Liver (tissue), 9 donors: Measurements from ENCODE around the gene TBC1D5. TPM values are rescaled to one million over a fixed set of nuclear protein-coding genes. Genes with fewer than 3 reads are reported as not detected.

ENCODE experiments used
- DNase-seq: peaks from one replicate; pipeline ENCODE4 v3.0.0-alpha.2; 2017; ENCODE audit warnings: low spot score
- H3K27ac ChIP-seq, 2 donors: one replicate each; pipeline ENCODE4 v1.7.0; 2013; ENCODE audit warnings: inconsistent platforms in 2 of 2, low read length in 2 of 2, control low read depth in 1 of 2, low read depth in 1 of 2, mild to moderate bottlenecking in 1 of 2
- H3K27me3 ChIP-seq, 4 donors: one replicate each; pipeline versions ENCODE4 v1.6.1 to v1.7.0; 2013; ENCODE audit warnings: low read length in 3 of 4, inconsistent platforms in 1 of 4, mild to moderate bottlenecking in 1 of 4, moderate library complexity in 1 of 4; ENCODE audit not compliant: control insufficient read depth in 4 of 4, insufficient read depth in 4 of 4
- H3K36me3 ChIP-seq, 4 donors: one replicate each; pipeline versions ENCODE4 v1.6.1 to v1.7.0; 2013; ENCODE audit warnings: low read length in 3 of 4, mild to moderate bottlenecking in 3 of 4, low read depth in 1 of 4, moderate library complexity in 1 of 4; ENCODE audit not compliant: control insufficient read depth in 4 of 4, insufficient read depth in 3 of 4
- H3K4me1 ChIP-seq, 4 donors: one replicate each; pipeline versions ENCODE4 v1.6.1 to v1.7.0; 2013; ENCODE audit warnings: low read length in 3 of 4, mild to moderate bottlenecking in 3 of 4, moderate library complexity in 1 of 4; ENCODE audit not compliant: control insufficient read depth in 4 of 4, insufficient read depth in 4 of 4
- H3K4me3 ChIP-seq, 3 donors: one replicate each; pipeline versions ENCODE4 v1.6.1 to v1.7.0; 2013; ENCODE audit warnings: low read length in 3 of 3, control low read depth in 1 of 3, low read depth in 1 of 3, mild to moderate bottlenecking in 1 of 3
- H3K9ac ChIP-seq, 2 donors: one replicate each; pipeline ENCODE4 v1.7.0; 2013; ENCODE audit warnings: low read length in 2 of 2, mild to moderate bottlenecking in 2 of 2, moderate library complexity in 2 of 2, control low read depth in 1 of 2, low read depth in 1 of 2
- H3K9me3 ChIP-seq, 4 donors: one replicate each; pipeline versions ENCODE4 v1.6.1 to v1.7.0; 2013; ENCODE audit warnings: low read length in 3 of 4; ENCODE audit not compliant: control insufficient read depth in 4 of 4
- EGR1 ChIP-seq, 2 donors: IDR thresholded peaks; 2 replicates each; pipeline ENCODE4 v1.6.1; 2016 to 2018; ENCODE audit warnings: antibody characterized with exemption in 2 of 2, low read depth in 2 of 2
- FOXA1 ChIP-seq: IDR thresholded peaks from 2 replicates; pipeline ENCODE4 v1.6.1; 2016; ENCODE audit warnings: antibody characterized with exemption
- FOXA2 ChIP-seq: IDR thresholded peaks from 2 replicates; pipeline ENCODE4 v1.6.1; 2016; ENCODE audit warnings: antibody characterized with exemption
- GABPA ChIP-seq, 2 donors: IDR thresholded peaks in 1 of 2; conservative IDR thresholded peaks in 1 of 2; 2 replicates each; pipeline ENCODE4 v1.6.1; 2016; ENCODE audit warnings: antibody characterized with exemption in 2 of 2, mild to moderate bottlenecking in 1 of 2, moderate library complexity in 1 of 2
- HNF4A ChIP-seq, 2 donors: conservative IDR thresholded peaks; 2 replicates each; pipeline ENCODE4 v1.6.1; 2016; ENCODE audit warnings: antibody characterized with exemption in 2 of 2, mild to moderate bottlenecking in 2 of 2
- HNF4G ChIP-seq: IDR thresholded peaks from 2 replicates; pipeline ENCODE4 v1.6.1; 2016; ENCODE audit warnings: antibody characterized with exemption
- JUND ChIP-seq, 2 donors: IDR thresholded peaks; 2 replicates each; pipeline ENCODE4 v1.6.1; 2016; ENCODE audit warnings: antibody characterized with exemption in 2 of 2
- NR2F2 ChIP-seq: IDR thresholded peaks from 2 replicates; pipeline ENCODE4 v1.6.1; 2016; ENCODE audit warnings: antibody characterized with exemption
- RAD21 ChIP-seq, 2 donors: IDR thresholded peaks; 2 replicates each; pipeline ENCODE4 v1.6.1; 2016; ENCODE audit warnings: antibody characterized with exemption in 2 of 2, mild to moderate bottlenecking in 2 of 2
- RXRA ChIP-seq, 2 donors: IDR thresholded peaks; 2 replicates each; pipeline ENCODE4 v1.6.1; 2017 to 2018; ENCODE audit warnings: antibody characterized with exemption in 2 of 2, mild to moderate bottlenecking in 1 of 2
- SP1 ChIP-seq: IDR thresholded peaks from 2 replicates; pipeline ENCODE4 v1.6.1; 2018; ENCODE audit warnings: antibody characterized with exemption, mild to moderate bottlenecking
- TAF1 ChIP-seq: conservative IDR thresholded peaks from 2 replicates; pipeline ENCODE4 v1.6.1; 2016; ENCODE audit warnings: antibody characterized with exemption, mild to moderate bottlenecking
- YY1 ChIP-seq: IDR thresholded peaks from 2 replicates; pipeline ENCODE4 v1.6.1; 2016; ENCODE audit warnings: antibody characterized with exemption, mild to moderate bottlenecking
- WGBS: extraction: QIAGEN DNeasy Blood & Tissue Kit; methylation state at CpG from one replicate; pipeline ENCODE4 v1.1.7; 2013; 5-methylcytosine and 5-hydroxymethylcytosine counted together
- polyA plus RNA-seq, 2 donors: library from polyadenylated mRNA; stranded (reverse) in 1 of 2; unstranded in 1 of 2; fragments of 200-250 nt in 1 of 2; fragments of >200 nt in 1 of 2; fragmentation: Nextera tagmentation in 1 of 2; extraction: Ambion mirVana in 1 of 2; gene quantifications; one replicate each; pipeline versions ENCODE4 v1.2.1 to v1.2.3, GENCODE V29; 2013 to 2015
- total RNA-seq, 2 donors: library from RNA; depleted of rRNA; stranded (reverse); fragments of >200 nt; gene quantifications; one replicate each; pipeline ENCODE4 v1.2.3, GENCODE V29; 2014
- TF ChIP-seq, protein P1 (sequence below): fragments of 150-350 bp; IDR thresholded peaks from 2 replicates; pipeline ENCODE4 v1.5.1; 2017; ENCODE audit warnings: improper control_type of control experiment, low read depth, low read length; ENCODE audit not compliant: missing input control
- TF ChIP-seq, protein P2 (sequence below): IDR thresholded peaks from 2 replicates; pipeline ENCODE4 v1.6.1; 2016; ENCODE audit warnings: antibody characterized with exemption
- TF ChIP-seq, protein P3 (sequence below): IDR thresholded peaks from 2 replicates; pipeline ENCODE4 v1.6.1; 2016; ENCODE audit warnings: antibody characterized with exemption, mild to moderate bottlenecking
- TF ChIP-seq, protein P4 (sequence below): IDR thresholded peaks from 2 replicates; pipeline ENCODE4 v1.6.1; 2016; ENCODE audit warnings: antibody characterized with exemption
- TF ChIP-seq, protein P5 (sequence below): IDR thresholded peaks from 2 replicates; pipeline ENCODE4 v1.6.1; 2016; ENCODE audit warnings: antibody characterized with exemption
- donor health status: healthy.
- donor health status: healthy.
- donor health status: healthy.
- donor health status: healthy.
- donor health status: healthy.

The TBC1D5 gene
- total and polyA plus RNA-seq, 4 donors, result 9.1 to 45.6 (median 25.6) TPM

DNA sequence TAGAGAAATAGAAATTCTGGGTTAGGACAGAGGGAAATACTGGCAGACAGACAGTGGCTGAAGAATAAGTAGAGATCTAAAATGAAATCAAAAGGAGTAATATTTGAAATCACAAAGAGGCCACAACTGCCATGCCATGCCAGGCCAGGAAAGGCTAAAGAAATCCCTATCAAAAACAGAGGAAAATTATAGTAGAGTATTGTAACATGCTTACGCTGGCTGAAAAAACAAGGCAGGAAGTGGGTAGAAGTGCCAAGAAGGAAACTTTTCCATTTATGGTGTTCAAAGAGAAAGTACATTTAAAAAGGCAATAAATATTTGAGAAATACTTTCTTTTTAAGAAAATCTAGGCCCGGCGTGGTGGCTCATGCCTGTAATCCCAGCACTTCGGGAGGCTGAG, 442.0 kb downstream of the TBC1D5 start:
- peaks cover 0 to 2% (median 0%) of the 10 kb centered on the region in 4 donors for H3K36me3 ChIP-seq
- no peaks in the 10 kb centered on the region for H3K9me3 ChIP-seq
- H3K27me3 ChIP-seq, result no peaks in the 10 kb centered on the region
- no peak overlapping the region for H3K27ac ChIP-seq
- no peaks in the 10 kb centered on the region for H3K4me1 ChIP-seq
- no peak for DNase-seq
- TF ChIP-seq, protein P1, sequence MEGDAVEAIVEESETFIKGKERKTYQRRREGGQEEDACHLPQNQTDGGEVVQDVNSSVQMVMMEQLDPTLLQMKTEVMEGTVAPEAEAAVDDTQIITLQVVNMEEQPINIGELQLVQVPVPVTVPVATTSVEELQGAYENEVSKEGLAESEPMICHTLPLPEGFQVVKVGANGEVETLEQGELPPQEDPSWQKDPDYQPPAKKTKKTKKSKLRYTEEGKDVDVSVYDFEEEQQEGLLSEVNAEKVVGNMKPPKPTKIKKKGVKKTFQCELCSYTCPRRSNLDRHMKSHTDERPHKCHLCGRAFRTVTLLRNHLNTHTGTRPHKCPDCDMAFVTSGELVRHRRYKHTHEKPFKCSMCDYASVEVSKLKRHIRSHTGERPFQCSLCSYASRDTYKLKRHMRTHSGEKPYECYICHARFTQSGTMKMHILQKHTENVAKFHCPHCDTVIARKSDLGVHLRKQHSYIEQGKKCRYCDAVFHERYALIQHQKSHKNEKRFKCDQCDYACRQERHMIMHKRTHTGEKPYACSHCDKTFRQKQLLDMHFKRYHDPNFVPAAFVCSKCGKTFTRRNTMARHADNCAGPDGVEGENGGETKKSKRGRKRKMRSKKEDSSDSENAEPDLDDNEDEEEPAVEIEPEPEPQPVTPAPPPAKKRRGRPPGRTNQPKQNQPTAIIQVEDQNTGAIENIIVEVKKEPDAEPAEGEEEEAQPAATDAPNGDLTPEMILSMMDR, result no peak
- TF ChIP-seq EGR1 (IDR thresholded peaks at IDR 0.05; ENCODE audit: low read depth in 2 of 2), result no peak
- TF ChIP-seq, protein P2, sequence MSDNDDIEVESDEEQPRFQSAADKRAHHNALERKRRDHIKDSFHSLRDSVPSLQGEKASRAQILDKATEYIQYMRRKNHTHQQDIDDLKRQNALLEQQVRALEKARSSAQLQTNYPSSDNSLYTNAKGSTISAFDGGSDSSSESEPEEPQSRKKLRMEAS, result no peak
- TF ChIP-seq FOXA2, result no peak
- TF ChIP-seq GABPA (IDR thresholded peaks at IDR 0.05 in 1 of 2, conservative IDR thresholded peaks at IDR 0.05 in 1 of 2), result no peak
- no peak for TF ChIP-seq HNF4G
- TF ChIP-seq, protein P3, sequence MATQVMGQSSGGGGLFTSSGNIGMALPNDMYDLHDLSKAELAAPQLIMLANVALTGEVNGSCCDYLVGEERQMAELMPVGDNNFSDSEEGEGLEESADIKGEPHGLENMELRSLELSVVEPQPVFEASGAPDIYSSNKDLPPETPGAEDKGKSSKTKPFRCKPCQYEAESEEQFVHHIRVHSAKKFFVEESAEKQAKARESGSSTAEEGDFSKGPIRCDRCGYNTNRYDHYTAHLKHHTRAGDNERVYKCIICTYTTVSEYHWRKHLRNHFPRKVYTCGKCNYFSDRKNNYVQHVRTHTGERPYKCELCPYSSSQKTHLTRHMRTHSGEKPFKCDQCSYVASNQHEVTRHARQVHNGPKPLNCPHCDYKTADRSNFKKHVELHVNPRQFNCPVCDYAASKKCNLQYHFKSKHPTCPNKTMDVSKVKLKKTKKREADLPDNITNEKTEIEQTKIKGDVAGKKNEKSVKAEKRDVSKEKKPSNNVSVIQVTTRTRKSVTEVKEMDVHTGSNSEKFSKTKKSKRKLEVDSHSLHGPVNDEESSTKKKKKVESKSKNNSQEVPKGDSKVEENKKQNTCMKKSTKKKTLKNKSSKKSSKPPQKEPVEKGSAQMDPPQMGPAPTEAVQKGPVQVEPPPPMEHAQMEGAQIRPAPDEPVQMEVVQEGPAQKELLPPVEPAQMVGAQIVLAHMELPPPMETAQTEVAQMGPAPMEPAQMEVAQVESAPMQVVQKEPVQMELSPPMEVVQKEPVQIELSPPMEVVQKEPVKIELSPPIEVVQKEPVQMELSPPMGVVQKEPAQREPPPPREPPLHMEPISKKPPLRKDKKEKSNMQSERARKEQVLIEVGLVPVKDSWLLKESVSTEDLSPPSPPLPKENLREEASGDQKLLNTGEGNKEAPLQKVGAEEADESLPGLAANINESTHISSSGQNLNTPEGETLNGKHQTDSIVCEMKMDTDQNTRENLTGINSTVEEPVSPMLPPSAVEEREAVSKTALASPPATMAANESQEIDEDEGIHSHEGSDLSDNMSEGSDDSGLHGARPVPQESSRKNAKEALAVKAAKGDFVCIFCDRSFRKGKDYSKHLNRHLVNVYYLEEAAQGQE, result no peak
- TF ChIP-seq SP1, result no peak
- no peak for TF ChIP-seq NR2F2
- no peak for TF ChIP-seq YY1
- TF ChIP-seq RAD21 (IDR thresholded peaks at IDR 0.05), result no peak
- TF ChIP-seq FOXA1, result no peak
- TF ChIP-seq, protein P4, sequence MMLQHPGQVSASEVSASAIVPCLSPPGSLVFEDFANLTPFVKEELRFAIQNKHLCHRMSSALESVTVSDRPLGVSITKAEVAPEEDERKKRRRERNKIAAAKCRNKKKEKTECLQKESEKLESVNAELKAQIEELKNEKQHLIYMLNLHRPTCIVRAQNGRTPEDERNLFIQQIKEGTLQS, result no peak
- TF ChIP-seq HNF4A (conservative IDR thresholded peaks at IDR 0.05), result no peak
- TF ChIP-seq JUND (IDR thresholded peaks at IDR 0.05), result no peak
- TF ChIP-seq, protein P5, sequence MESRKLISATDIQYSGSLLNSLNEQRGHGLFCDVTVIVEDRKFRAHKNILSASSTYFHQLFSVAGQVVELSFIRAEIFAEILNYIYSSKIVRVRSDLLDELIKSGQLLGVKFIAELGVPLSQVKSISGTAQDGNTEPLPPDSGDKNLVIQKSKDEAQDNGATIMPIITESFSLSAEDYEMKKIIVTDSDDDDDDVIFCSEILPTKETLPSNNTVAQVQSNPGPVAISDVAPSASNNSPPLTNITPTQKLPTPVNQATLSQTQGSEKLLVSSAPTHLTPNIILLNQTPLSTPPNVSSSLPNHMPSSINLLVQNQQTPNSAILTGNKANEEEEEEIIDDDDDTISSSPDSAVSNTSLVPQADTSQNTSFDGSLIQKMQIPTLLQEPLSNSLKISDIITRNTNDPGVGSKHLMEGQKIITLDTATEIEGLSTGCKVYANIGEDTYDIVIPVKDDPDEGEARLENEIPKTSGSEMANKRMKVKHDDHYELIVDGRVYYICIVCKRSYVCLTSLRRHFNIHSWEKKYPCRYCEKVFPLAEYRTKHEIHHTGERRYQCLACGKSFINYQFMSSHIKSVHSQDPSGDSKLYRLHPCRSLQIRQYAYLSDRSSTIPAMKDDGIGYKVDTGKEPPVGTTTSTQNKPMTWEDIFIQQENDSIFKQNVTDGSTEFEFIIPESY, result no peak
- no peak for TF ChIP-seq RXRA (IDR thresholded peaks at IDR 0.05)
- TF ChIP-seq TAF1, result no peak
- H3K9ac ChIP-seq, result no peak overlapping the region
- H3K4me3 ChIP-seq, result no peak overlapping the region
- WGBS, result 82% methylated on average over 4 of the region's 4 CpGs
